M059J (cell line): ENCODE data around the gene RADIL. TPM values are rescaled to one million over a fixed set of nuclear protein-coding genes. Genes with fewer than 3 reads are reported as not detected.
"Not testable (repeated sequence)": the region's sequence is repeated elsewhere in the genome, so short reads cannot be mapped to it uniquely, and the experiment has no call there.

Experiments
- DNase-seq: peaks from one replicate; pipeline ENCODE4 v3.0.0-alpha.2; 2012; ENCODE audit warnings: low read depth
- total RNA-seq: library from RNA; depleted of rRNA; stranded (reverse); fragments of >200 nt; shearing (Covaris generic); gene quantifications from 2 replicates; pipeline ENCODE4 v1.2.3, GENCODE V29; 2014

RADIL gene
- total RNA-seq, 1 experiment from 2014 or later, result not detected

DNA sequence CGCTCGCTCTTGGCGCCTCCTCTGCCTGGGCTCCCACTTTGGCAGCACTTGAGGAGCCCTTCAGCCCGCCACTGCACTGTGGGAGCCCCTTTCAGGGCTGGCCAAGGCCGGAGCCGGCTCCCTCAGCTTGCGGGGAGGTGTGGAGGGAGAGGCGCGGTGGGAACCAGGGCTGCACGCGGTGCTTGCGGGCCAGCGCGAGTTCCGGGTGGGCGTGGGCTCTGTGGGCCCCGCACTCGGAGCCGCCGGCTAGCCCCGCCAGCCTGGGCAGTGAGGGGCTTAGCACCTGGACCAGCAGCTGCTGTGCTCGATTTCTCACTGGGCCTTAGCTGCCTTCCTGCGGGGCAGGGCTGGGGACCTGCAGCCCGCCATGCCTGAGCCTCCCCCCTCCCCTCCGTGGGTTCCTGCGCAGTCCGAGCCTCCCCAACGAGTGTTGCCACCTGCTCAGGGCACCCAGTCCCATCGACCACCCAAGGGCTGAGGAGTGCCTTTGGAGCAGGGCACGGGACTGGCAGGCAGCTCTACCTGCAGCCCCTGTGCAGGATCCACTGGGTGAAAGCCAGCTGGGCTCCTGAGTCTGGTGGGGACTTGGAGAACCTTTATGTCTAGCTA, 90.0 kb downstream of the RADIL start:
- not testable (repeated sequence) for DNase-seq

DNA sequence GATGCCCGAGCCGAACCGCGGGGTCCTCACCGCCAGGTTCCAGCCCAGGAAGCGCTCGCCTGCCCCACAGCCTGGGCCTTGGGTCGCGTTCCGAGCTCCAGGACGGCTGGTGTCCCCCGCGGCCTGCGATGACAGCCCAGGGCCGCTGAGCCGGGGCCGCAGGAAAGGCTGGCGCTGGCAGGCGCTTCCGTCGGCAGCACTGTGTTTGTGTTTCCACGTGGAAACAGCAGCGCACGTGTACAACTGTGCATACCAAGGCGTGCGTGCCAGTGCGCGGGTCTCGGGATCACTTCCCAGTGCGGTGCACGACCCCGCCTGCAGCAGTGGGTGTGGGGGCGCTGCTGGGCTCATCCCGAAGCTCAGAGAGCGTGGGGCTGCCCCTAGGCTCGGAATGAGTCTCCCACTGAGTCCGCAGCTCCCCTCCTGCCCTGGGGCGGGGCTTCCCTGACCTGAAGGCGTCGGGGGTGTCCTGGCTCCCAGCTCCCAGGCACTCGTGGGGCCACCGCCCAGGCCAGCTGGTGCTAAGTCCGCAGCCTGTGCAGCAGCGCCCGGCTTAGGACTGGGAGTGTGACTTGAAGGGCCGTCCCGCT, 90.9 kb downstream of the RADIL start:
- no peak for DNase-seq

GRCh38 chr7:4791738-4792536, 91.6 kb downstream of the RADIL start:
- DNase-seq, result no peak

- DNase-seq, result no peak
These were observed 92.3 kb downstream of the RADIL start for GRCh38 chr7:4791101-4791737.

DNA sequence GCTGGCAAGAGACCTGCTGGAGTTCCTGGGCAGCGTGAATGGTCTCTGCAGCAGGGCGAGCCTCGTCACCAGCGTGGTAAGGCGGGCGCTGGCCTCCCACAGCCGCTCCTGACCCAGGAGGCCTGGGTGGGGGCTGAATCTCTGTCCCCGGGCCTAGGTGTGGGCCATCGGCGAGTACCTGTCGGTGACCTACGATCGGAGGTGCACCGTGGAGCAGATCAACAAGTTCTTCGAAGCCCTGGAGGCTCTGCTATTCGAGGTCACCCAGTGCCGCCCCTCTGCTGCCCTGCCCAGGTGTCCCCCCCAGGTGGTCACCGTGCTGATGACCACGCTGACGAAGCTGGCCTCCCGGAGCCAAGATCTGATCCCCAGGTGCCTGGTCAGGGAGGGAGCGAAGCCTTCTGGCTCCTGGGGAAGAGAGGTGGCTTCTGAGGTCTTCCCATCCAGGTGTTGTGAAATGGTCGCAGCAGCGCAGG, 93.0 kb downstream of the RADIL start:
- DNase-seq, result no peak

DNA sequence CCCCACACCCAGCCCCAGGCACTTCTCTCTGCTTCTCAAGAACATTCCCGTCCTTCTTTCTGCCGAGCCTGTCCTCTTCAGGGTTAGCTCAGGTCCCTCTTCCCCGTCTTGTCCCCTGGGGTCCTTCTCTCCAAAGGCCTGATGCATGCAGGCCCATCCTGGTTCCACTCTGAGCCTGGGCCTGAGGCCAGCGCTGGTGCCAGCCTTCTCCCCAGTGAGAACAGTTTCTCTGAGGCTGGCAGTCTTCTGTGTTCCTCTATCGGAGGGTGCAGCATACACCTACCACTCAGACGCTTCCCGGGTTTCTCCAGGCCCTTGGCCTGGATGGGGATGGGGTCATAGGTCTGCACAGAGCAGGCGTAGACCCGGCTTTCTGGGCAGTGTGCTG, 93.4 kb downstream of the RADIL start:
- DNase-seq, result no peak

DNA sequence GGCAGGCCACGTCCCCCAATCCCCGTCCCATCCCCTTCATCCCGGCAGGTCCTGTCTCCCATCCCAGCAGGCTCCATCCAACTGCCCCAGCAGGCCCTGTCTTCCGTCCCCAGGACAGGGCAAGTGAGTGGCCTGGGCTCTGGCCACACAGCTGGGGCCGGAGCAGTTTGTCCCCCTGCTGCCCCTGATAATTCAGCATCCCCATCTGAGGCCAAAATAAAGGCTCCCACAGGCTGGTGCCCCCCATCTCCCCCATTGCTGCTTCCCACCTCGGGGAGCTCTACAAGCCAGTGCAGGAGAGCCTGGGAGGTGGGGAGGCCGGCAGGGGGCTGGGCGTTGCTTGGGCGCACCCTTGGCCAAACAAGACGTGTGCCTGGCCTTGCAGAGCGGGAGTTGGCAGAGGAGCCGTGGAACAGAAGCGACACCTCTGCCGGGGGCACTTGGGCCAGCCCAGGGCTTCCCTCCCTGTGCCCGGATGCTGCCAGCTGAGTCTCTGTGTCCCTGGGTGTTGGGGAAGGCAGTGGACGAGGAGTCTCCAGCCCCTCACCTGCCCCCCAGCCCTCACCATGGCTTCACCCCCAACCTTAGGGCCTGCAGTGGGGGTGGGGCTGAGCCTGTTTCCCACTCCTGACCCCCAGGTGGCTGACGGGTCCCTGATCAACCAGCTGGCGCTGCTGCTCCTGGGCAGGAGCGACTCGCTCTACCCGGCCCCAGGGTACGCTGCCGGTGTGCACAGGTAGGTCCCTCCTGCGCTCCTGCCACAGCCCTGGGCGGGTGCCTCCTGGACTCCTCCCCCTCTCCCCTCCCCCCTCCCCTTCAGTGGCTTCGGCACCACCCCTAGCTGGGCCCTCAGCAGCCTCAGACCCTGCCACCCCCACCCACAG, 94.1 kb downstream of the RADIL start:
- DNase-seq, result no peak

GRCh38 chr7:4788627-4789189, 94.8 kb downstream of the RADIL start:
- DNase-seq, result no peak

DNA sequence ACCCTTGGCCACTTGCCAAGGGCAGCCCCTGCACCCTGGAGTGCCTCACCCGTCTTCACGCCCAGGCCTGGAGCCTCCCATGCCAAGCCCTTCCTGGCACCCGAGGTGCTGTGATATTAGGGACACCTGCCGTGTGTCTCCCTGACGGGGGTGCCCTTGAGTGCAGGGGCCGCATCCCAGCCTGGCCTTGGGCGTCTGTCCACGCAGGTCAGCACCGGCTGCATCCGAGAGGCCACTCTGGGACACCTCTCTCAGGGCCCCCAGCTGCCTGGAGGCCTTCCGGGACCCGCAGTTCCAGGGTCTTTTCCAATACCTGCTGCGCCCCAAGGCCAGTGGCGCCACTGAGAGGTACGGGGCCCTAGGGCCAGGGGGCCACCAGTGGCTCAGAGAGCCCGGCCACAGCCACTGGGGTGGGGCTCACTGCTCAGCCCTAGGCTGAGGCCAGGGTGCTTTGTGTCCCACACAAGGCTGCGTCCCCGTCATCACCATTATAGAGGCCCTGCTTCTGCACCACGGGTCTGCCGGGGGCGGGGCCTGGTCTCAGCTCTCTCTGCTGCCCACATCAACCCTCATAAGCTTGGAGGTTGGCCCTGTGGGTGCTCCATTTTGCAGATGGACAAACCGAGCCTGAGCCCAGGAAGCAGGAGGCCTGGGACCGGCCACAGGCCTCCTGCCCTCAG, 95.4 kb downstream of the RADIL start:
- DNase-seq, result no peak

GRCh38 chr7:4787541-4787940, 96.0 kb downstream of the RADIL start:
- no peak for DNase-seq

GRCh38 chr7:4786015-4786414, 97.5 kb downstream of the RADIL start:
- no peak for DNase-seq

DNA sequence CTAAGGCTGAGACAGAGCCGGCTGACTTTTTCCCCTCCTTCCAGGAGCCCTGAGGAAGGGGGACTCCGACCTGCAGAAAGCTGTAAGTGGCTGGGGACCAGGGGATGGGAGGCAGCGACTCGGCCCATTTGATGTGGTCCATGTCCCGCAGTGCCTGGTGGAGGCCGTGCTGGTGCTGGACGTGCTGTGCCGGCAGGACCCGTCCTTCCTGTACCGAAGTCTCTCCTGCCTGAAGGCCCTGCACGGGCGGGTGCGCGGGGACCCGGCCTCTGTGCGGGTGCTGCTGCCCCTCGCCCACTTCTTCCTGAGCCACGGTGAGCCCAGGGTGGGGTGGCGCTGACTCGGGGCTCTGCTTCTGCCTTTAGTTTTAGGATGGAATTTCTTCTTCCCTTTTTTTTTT, 98.1 kb downstream of the RADIL start:
- no peak for DNase-seq

DNA sequence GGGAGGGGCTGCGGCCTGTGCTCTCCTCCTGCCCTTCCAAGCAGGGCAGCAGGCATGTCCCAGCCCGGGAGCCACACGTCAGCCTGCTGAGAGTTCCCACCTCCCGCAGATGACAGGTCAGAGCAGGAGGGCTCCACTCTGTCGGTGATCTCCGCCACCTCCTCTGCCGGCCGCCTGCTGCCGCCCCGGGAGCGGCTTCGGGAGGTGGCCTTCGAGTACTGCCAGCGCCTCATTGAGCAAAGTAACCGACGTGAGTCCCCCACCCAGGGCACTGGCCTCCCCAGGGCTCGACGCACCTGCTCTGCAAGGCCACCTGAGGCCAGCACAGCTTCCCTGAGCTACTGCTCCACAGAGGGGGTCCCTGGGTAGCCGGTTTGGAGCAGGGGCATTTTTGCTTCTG, 98.7 kb downstream of the RADIL start:
- DNase-seq, result no peak

DNA sequence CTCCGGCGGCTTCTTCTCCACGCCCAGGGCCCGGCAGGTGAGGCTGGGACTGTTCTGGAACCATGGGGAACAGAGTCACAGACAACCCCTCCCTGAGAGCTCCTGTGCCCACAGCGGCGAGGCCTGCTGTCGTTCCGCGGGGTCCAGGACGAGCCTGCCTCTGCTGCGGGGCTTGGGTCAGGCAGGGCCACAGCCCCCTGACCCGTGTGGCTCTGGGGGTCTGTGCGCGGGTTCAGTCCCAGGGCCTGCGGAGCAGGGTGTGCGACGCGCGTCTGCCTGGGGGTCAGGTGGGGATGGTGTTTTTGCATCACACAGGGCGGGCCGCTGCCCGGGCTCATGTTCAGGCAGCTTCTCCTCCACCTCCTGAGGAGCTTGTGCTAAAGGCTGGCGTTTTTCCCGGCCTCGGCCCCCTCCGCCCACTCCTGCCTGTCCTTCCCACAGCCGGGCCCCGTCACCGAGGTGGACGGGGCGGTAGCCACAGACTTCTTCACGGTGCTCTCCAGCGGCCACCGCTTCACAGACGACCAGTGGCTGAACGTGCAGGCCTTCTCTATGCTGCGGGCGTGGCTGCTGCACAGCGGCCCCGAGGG, 99.7 kb downstream of the RADIL start:
- DNase-seq, result no peak

- DNase-seq, result no peak
These were observed 100.2 kb downstream of the RADIL start for GRCh38 chr7:4783292-4783652.

GRCh38 chr7:4782333-4783291, 100.9 kb downstream of the RADIL start:
- DNase-seq, result no peak

GRCh38 chr7:4781366-4782069, 102.0 kb downstream of the RADIL start:
- no peak for DNase-seq

GRCh38 chr7:4779118-4779517, 104.4 kb downstream of the RADIL start:
- no peak for DNase-seq
